IPS-18c (cell line): Measurements from ENCODE around the gene ERN1.

Experiments used
- H3K4me3 ChIP-seq: 2 replicates; pipeline ENCODE4 v1.7.0; 2013; ENCODE audit warnings: low read depth, mild to moderate bottlenecking, low read length, moderate library complexity; ENCODE audit not compliant: insufficient read depth
- H3K9me3 ChIP-seq: one replicate; pipeline ENCODE4 v1.6.1; 2013; ENCODE audit warnings: mild to moderate bottlenecking, low read length, moderate library complexity; ENCODE audit not compliant: control insufficient read depth, insufficient read depth

Gene ERN1

DNA sequence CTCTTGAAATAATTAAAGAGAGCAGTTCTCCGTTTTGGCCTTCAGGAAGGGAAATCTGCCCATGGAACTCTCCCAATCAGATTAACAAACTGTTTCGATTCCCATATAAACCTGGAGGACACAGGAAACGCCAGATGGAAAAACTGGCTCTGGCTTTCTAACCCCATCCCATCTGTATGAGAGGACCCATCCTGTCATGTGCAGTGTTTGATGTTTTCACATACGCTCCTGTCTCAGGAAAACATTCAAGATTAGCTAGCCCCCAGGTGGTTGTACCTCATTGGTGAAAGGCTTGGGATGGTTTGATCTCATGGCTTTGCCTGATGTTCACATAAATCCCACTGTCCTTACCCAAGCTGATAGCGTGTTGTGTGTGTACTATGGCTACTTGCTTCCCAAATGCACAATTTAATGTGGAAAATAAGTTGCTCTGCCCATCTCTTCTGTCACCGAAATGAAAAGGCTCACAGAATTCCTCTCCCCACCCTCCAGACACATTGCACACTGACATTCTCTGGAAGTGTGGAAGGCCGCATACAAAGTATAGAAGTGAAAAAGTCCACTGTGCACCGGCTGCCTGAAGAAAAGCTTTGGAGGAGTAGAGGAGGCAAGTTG lies 18.2 kb upstream of the ERN1 start:
- Histone ChIP-seq H3K9me3 (no peaks in the 10 kb centered on the region), H3K4me3 (no peak overlapping the region)

DNA sequence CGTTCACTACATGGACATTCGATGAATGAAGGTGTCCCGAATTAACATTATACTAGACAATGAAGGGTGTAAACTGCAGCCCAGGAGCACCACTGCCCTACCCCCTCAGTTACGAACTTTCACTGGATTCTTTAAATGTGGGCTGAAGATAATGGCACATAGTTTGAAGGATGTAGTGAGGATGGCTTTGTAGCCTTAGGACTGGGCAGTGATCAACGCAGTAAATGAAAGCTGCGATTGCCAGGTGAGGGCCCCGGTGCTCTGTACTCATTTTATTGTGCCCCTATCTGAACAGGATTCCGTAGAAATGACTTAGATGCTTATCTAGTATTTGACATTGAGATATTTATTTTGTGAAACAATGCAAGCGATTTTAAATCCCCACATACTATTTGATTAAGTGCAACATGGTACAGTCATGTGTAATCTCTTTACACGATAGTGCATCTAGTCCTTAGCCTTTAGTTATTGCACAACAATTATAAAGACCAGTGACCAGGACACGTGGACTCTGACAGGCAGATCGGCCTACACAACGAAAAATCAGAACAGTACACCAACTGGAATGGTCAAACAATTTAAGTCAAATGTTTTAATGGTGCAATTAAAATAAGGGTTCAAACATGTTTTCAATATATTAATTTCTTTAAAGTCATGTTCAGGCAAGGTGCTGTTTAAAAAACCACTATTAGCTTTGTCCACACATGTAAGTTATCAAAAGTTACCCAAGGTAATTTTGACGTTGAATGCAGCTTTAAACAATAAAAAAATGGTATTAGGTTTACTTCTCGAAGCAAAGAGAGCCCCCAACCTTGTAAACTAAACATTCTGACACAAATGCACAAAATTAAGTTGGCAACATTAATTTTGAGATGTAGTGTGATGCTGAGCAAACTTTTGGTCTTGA lies 17.4 kb upstream of the ERN1 start:
- H3K4me3 ChIP-seq = peak overlapping the region; percentile 85
- no peaks in the 10 kb centered on the region for H3K9me3 ChIP-seq

DNA sequence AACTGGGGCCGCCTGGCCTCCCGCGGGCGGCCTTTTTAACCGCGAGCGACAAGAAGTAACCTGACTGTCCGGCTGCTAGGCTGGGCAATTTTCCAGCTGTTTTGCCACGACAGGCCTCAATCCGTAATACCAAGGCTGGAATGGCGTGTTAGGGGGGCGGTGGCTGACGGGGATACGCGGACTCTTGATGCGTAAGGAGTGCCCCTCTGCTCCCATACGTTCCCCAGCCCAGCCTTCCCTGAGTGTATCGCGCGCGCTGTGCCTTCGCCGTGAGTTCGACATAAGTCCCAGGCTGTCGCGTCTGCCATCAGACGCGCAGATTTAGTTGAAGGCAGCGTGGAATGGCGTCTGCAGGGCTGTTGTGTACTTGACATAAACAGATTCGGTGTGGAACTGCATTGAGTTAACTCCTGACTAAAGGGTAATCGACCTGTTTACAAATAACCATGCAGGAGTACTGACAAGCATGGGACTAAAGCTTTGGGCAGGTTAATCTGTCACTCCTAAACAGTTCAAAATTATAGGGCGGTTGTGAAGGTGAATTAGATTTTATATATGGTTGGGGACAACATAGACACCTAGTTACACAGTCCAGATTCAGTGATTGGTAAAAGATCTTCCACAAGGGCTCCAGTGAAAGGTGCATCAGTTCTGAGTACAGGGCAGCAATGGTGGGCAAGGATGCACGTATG lies 16.6 kb upstream of the ERN1 start:
- Histone ChIP-seq H3K4me3 (peak overlapping the region; percentile 85), H3K9me3 (no peaks in the 10 kb centered on the region)

DNA sequence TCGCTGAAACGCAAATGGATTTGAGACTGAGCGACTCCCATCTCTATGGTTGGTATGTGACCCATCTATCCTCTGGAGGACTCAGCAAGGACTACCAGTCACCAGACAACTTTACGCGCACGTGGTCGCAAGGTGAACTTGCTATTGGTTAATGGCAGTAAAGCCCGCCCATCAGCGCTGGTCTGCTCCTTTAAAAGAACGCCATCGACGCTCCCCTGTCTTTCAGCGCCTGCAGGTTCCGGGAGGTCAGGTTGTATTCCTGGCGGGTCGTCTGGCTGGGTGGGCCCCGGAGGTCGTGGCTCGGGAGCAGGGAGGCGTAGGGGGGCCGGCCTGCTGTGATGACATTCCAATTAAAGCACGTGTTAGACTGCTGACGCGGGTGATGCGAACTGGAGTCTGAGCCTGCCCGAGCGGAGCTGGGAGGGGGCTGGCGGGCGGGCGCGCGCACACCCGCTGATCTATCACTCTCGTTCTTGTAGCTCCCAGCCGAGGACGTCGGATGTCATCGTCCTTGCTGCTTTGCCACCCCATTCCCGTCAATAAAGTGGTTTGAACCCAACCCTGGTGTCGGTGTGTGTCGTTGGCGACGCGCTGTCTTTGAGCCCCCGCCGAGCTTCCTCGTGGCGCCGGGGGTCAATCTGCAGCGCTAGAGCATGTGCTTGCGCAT lies 15.9 kb upstream of the ERN1 start:
- peak overlapping the region; percentile 85 for H3K4me3 ChIP-seq

DNA sequence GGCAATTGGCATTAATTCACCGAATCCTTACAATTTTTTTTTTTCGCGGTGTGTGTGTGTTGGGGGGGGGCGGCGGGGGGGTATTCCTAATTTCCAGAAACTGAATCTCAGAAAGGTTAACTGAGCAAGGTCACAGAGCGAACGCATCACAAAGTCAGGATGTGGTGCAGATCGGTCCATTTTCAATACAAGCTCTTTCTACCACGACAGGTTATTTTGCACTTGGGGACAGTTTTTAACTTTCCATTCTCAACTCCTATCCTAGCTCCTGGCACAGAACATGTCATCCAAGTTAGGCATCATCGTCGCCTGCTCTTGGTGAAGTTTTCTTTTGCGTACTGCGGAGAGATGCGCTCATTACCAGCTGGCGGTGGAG lies 15.4 kb upstream of the ERN1 start:
- no peaks in the 10 kb centered on the region for H3K9me3 ChIP-seq

More for the DNA sequence above, 15.9 kb upstream of the ERN1 start:
- H3K9me3 ChIP-seq = no peaks in the 10 kb centered on the region

GRCh38 chr17:64139542-64139941 lies 9.6 kb upstream of the ERN1 start:
- H3K9me3 ChIP-seq = no peaks in the 10 kb centered on the region
- H3K4me3 ChIP-seq = no peak overlapping the region

More for the DNA sequence above, 15.4 kb upstream of the ERN1 start:
- peak overlapping the region; percentile 15; the same call in 1 of the 2 replicates for H3K4me3 ChIP-seq

DNA sequence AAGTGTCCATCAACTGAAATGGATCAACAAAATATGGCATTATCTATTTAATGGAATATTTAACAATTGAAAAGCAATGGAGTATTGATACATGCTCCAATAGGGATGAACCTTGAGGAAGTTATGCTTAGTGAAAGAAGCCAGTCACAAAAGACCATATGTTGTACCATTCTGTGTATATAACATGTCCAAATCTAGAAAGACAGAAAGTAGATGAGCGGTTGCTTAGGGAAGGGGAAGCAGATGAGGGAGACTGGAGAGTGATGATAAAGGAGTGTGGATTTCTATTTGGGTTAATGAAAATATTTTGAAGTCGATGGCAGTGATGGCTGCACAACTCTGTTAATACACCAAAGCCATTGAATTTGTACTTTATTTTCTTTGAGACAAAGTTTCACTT lies 8.5 kb upstream of the ERN1 start:
- H3K9me3 ChIP-seq = no peaks in the 10 kb centered on the region
- H3K4me3 ChIP-seq = no peak overlapping the region

GRCh38 chr17:64135000-64135399 lies 5.1 kb upstream of the ERN1 start:
- no peaks in the 10 kb centered on the region for H3K9me3 ChIP-seq
- no peak overlapping the region for H3K4me3 ChIP-seq

DNA sequence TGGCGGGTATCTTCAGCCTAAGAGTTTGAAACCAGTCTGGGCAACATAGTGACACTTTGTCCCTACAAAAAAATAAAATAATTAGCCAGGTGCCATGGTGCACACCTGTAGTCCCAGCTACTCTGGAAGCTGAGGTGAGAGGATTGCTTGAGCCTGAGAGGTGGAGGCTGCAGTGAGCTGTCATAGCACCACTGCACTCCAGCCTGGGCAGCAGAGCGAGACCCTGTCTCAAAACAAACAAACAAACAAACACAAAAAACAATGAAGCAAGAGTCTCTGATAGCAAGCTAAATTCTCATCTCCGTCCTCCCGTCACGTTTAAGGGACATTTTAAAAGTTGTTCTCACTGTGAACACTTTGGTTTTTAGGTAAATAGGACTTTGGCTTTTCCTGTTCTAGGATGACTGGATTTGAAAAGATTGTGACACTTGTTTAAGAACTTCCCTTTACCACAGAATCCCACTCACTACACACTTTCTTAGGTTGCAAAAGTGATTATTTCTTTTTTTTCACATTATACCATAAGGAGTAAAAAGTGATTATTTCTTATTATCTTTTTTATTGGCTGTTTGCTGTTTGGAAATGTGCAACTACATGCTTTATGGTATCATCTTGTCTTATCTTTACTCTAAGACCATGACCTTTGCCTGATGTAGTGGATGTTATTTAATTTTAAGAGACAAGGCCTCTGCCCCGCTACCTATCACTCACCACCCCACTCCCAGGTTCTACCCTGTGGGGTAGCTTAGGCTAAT lies 4.4 kb upstream of the ERN1 start:
- no peaks in the 10 kb centered on the region for H3K9me3 ChIP-seq
- no peak overlapping the region for H3K4me3 ChIP-seq

DNA sequence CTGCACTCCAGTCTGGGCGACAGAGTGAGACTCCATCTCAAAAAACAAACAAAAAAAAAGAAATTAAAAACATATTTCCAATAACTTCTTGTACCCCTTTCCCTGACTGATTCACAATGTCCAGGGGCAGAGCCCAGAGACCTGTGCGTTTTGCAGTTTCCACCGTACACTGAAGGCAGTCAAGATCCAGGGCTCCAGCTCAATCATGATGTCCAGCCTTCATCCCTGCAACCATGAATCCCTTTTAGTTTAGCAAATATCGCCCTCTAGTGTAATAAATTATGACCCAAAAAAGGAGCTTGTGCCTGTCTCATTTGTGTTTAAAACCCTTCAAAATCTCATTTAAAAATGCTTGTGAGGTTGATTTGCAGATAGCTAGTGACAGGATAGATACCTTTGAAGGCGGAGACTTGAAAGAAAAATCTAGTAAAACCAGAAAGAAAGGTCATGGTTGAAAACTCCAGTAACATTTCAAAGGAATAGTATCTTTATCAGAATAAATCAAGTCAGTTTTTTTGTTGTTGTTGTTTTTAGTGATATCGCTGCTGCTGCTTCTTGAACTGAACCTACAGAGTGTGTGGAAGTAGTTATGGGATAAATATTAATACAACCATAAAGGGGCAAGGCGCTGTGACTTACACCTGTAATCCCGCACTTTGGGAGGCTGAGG lies 3.7 kb upstream of the ERN1 start:
- Histone ChIP-seq H3K4me3 (no peak overlapping the region), H3K9me3 (no peaks in the 10 kb centered on the region)

DNA sequence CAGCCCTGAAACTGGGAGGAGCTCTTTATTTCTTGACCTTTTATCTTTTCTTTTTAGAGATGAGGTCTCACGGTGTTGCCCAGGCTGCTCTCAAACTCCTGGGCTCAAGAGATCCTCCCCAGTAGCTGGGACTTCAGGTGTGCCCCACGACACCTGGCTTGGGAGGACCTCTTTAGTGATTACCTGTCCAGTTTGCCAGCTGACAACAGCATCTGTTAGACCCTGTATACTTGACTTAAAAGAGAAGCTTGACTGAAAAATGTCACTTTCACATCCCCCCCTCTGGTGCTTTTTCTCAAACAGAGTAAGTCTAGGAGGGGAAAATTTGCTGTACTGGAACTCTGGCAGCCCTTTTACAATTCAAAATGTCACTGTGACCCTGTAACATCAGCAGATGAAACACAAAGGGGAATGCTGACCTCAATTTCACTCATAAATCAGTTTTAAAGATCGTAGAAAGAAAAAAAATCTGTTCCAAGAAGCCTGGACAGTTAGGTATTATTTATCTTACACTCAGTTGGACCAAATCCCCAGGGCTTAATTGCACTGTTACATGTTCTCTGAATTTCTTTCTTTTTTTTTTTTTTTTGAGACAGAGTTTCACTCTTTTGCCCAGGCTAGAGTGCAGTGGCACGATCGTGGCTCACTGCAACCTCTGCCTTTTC lies 1.8 kb upstream of the ERN1 start:
- H3K4me3 ChIP-seq = no peak overlapping the region

GRCh38 chr17:64130559-64131001 lies 636 bp upstream of the ERN1 start:
- Histone ChIP-seq H3K9me3 (no peaks in the 10 kb centered on the region), H3K4me3 (peak overlapping the region; percentile 56)

More for the DNA sequence above, 1.8 kb upstream of the ERN1 start:
- no peaks in the 10 kb centered on the region for H3K9me3 ChIP-seq

DNA sequence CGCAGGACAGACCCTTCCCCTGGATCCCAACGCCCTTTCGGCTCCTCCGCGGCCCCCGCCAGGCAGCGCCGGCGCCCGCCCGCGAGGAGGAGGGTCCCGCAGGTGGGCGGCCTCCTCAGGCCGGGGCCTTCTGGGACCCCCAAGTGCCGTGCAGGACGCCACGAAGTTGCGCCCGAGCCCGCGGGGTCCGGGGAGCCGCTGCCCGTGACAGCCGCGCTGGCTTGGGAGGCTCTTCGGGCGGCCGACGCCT lies 504 bp downstream of the ERN1 start:
- H3K4me3 ChIP-seq = peak overlapping the region; percentile 85
- no peaks in the 10 kb centered on the region for H3K9me3 ChIP-seq

GRCh38 chr17:64128787-64129514 lies 993 bp downstream of the ERN1 start:
- Histone ChIP-seq H3K9me3 (no peaks in the 10 kb centered on the region), H3K4me3 (peak overlapping the region; percentile 85)

- H3K9me3 ChIP-seq = no peaks in the 10 kb centered on the region
- H3K4me3 ChIP-seq = no peak overlapping the region
These were observed 3.0 kb downstream of the ERN1 start for GRCh38 chr17:64126918-64127317.
